GM18951 (cell line): Measurements from ENCODE around the gene IL12B.
"Not testable (repeated sequence)": the region's sequence is repeated elsewhere in the genome, so short reads cannot be mapped to it uniquely, and the experiment has no call there.

Source experiments
- POLR2A ChIP-seq: IDR thresholded peaks from 4 replicates; pipeline ENCODE4 v1.6.1; 2011; ENCODE audit warnings: mild to moderate bottlenecking; ENCODE audit not compliant: insufficient read length, insufficient read depth; ENCODE audit errors: extremely low read depth
- in situ Hi-C: fragments of 300-500 bp; cut with MboI; formaldehyde crosslinking; loops from one replicate; pipeline ENCODE4 v1.12.0; 2022; ENCODE audit warnings: low sequenced_read_pairs, mixed read lengths, inconsistent platforms; ENCODE audit not compliant: unreplicated experiment

The IL12B gene

GRCh38 chr5:159330131-159330800, at the start of gene IL12B:
Gene IL12B, minus strand, starts transcription at chr5:159330487. Its CDS starts 3,705 bp downstream, at chr5:159326782.
- TF ChIP-seq POLR2A, result no peak
- in situ Hi-C loops, result loop anchor here (10.0 kb wide), 1 partner anchor 95 kb away; no protein-coding TSS in a partner anchor

- TF ChIP-seq POLR2A, result no peak
- in situ Hi-C loops, result no loop called here
Observed at GRCh38 chr5:159377653-159378052, 47.4 kb upstream of the IL12B start.

GRCh38 chr5:159367866-159368265, 37.6 kb upstream of the IL12B start:
- in situ Hi-C loops, result not testable (repeated sequence)

GRCh38 chr5:159366776-159367175, 36.5 kb upstream of the IL12B start:
- in situ Hi-C loops, result not testable (repeated sequence)

- in situ Hi-C loops, result no loop called here
- no peak for TF ChIP-seq POLR2A
Observed at GRCh38 chr5:159362220-159362619, 31.9 kb upstream of the IL12B start.

GRCh38 chr5:159359871-159360270, 29.6 kb upstream of the IL12B start:
- in situ Hi-C loops, result not testable (repeated sequence)

- TF ChIP-seq POLR2A, result no peak
- in situ Hi-C loops, result no loop called here
Observed at GRCh38 chr5:159359408-159359807, 29.1 kb upstream of the IL12B start.

GRCh38 chr5:159353661-159354252, 23.5 kb upstream of the IL12B start:
- in situ Hi-C loops, result no loop called here
- TF ChIP-seq POLR2A, result no peak

GRCh38 chr5:159350644-159351043, 20.4 kb upstream of the IL12B start:
- in situ Hi-C loops, result not testable (repeated sequence)

GRCh38 chr5:159350216-159350615, 19.9 kb upstream of the IL12B start:
- in situ Hi-C loops, result not testable (repeated sequence)

- TF ChIP-seq POLR2A, result no peak
- in situ Hi-C loops, result no loop called here
Observed at GRCh38 chr5:159345861-159346260, 15.6 kb upstream of the IL12B start.

GRCh38 chr5:159345336-159345735, 15.0 kb upstream of the IL12B start:
- in situ Hi-C loops, result no loop called here

GRCh38 chr5:159343295-159344094, 13.2 kb upstream of the IL12B start:
- no peak for TF ChIP-seq POLR2A
- in situ Hi-C loops, result no loop called here

More at GRCh38 chr5:159345336-159345735, 15.0 kb upstream of the IL12B start:
- no peak for TF ChIP-seq POLR2A

- TF ChIP-seq POLR2A, result no peak
- in situ Hi-C loops, result no loop called here
Observed at GRCh38 chr5:159342840-159343239, 12.6 kb upstream of the IL12B start.
